ENCODE results near the gene SCO2.
"Not testable (repeated sequence)": the region's sequence is repeated elsewhere in the genome, so short reads cannot be mapped to it uniquely, and the experiment has no call there.

The SCO2 gene

DNA sequence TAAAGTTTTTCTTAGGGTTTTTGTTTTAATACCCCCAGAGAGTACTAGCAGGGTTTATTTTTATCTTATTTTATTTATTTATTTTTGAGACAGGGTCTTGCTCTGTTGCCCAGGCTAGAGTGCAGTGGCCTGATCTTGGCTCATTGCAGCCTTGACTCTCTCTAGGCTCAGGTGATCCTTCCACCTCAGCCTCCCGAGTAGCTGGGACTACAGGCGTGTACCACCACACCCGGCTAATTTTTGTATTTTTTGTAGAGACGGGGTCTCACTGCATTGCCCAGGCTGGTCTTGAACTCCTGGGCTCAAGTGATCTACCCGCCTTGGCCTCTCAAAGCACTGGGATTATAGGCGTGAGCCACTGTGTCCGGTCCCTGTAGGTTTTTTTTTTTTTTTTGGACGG, 5.2 kb downstream of the SCO2 start:
- not testable (repeated sequence) for DNase-seq (ENCODE audit: low spot score)

DNA sequence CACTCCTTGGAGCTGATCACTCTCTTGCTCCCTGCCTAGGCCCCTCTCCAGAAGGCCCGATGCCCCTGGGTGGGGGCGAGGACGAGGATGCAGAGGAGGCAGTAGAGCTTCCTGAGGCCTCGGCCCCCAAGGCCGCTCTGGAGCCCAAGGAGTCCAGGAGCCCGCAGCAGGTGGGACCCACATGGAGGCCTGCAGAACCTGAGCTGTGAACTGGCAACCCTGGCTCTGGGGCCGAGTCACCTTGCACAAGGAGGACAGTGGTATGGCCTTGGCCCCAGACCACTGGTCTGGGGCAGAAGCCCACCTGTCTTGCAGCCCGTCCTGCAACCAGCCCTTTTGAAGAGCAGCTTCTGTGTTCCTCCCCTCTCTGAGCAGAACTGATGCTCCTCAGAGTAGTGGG, 6.2 kb downstream of the SCO2 start:
- DNase-seq (ENCODE audit: low spot score) = no peak

DNA sequence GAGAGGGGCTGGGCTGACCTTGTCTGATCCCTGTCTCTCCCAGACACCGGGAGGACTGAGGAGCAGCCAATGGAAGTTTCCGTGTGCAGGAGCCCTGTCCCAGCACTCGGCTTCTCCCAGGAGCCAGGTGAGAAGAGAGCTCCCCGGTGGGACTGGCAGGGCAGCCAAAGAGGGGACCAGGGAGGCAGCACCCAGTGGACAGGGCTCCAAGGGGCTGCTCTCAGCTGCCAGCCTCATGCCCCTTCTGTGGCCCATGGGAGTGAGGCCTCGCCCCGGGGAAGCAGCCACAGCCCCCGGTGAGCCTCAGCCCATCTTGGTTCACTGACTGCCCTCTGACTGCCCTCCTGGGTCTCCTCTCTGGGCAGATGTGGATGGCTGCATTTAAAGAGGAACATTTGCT, 6.8 kb downstream of the SCO2 start:
- no peak for DNase-seq (ENCODE audit: low spot score)

DNA sequence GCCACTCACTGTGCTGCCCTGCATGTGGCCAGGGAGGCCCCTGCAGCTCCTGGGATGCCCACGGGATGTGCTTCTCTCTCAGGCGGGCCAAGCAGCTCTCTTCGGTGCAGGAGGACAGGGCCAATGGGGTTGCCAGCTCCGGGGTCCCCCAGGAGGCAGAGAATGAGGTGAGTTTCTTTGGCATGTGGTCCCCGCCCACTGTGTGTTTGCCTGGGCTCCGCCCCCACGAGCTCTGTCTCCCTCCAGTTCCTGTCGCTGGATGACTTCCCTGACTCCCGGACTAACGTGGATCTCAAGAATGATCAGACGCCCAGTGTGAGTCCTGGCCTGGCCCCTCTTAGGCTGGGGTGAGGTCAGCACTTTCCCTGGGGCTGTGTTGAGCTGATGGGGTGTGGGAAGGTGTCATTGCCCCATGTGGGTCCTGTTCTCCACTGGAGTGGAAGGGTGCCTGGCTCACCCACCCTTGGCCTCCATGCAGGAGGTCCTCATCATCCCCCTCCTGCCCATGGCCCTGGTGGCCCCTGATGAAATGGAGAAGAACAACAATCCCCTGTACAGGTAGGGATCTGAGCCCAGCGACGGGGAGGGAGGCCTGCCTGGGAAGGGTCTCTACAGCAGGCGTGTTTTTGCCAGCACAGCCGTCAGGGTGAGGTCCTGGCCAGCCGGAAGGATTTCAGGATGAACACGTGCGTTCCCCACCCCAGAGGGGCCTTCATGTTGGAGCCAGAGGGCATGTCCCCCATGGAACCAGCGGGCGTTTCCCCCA, 7.7 kb downstream of the SCO2 start:
- no peak for DNase-seq (ENCODE audit: low spot score)

DNA sequence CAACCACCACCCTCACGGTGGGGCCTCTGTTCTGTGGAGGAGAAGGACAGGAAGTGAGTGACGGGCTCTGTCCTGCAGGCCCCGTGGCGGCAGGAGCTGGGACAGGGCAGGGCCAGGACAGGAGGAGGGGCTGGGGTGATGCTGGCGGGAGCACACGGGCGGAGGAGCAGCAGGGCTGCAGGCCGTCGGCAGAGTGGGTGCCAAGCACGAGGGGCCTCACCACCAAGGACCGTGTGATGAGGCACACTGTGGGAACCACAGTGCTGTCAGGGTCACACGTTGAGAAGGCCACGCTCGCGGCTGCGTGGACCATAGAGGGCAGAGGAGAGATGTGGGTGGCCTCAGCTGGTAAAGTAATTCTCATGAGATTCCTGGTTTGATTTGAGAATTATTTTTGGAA, 8.5 kb downstream of the SCO2 start:
- DNase-seq (ENCODE audit: low spot score) = no peak

DNA sequence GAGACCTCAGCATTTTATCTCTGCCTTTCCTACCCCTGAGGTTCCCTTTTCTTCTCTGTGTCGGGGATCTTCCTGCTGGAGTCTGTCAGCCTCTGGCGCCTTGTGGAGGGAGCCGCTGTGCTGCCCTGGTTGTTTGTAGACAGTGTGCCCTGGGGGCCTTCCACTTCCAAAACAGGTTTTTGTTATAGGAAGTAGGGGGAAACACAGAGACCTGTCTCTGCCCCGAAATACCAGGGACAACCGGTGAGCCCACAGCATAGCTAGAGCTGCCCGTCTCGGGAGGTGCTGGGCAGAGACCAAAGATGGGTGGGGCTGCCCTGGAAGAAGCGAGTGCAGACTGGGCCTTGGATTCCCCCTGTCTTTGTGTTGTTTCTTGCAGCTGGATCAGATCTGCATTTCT, 9.3 kb downstream of the SCO2 start:
- no peak for DNase-seq (ENCODE audit: low spot score)

DNA sequence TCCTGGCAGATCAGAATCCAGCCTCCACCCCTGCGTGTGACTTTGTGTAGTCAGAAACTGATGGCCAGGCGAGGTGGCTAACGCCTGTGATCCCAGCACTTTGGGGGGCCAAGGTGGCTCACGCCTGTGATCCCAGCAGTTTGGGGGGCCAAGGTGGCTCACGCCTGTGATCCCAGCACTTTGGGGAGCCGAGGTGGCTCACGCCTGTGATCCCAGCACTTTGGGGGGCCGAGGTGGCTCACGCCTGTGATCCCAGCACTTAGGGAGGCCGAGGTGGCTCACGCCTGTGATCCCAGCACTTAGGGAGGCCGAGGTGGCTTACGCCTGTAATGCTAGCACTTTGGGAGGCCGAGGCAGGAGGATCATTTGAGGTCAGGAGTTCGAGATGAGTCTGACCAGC, 12.2 kb downstream of the SCO2 start:
- no peak for DNase-seq (ENCODE audit: low spot score)

DNA sequence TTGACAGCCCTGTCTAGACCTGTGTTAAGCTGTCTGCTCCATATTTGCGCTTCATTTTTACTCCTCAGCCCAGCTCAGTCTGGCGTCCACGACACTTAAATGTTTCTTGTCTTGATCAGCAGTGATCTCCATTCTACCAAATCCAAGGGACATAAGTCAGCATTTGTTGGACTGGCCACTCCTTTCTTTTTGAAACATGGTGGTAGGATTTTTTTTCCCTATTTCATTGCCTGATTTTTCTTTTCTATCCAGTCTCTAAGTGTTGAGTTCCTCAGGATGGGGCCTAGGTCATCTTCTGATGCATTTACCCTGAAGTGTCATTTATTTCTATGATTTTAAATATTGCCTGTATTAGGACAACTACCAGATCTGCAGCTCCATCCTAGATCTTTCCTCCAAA, 16.5 kb downstream of the SCO2 start:
- no peak for DNase-seq (ENCODE audit: low spot score)

DNA sequence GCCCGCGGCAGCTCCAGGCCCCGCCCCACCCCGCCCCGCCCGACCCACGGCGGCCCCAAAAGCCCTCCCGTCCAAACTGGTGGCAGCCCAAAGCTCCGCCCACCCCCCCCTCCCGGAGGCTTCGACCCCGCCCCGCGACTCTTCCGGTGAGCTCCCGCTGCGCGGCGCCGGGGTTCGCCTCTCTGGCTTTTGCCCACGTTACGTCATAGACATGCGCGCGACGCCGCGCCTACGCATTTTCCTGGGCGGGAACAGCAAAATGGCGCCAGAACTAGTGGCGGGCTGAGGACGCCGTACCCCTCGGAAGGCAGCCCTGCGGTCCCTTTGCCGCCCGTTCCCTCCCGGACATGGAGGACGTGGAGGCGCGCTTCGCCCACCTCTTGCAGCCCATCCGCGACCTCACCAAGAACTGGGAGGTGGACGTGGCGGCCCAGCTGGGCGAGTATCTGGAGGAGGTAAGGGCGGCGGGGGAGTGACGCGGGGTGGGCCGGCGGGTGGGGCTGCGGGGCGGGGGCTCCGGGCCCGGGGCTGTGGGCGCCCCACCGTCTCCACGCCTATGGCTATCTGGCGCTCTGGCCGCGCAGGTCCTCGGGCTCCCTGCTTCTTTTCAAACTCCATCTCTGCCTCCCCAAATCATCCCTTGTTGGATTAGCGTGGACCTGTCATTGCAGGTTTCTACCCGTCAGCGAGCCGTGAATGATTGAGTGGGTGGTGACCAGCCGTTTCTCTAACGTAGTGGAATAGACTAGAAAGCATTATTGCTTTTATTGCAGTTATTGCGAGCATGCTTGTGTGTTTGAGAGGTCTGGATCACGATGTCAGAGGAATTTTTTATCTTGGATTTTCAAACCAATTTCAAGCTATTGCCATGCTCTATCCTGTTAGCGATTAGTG, 17.2 kb downstream of the SCO2 start, which contains the start of gene NCAPH2:
TSS of gene NCAPH2 (plus strand) at position 234 of the 894 bp plus-strand sequence. CDS start at position 348, 114 bp downstream.
- DNase-seq (ENCODE audit: low spot score) = peak; percentile 99

DNA sequence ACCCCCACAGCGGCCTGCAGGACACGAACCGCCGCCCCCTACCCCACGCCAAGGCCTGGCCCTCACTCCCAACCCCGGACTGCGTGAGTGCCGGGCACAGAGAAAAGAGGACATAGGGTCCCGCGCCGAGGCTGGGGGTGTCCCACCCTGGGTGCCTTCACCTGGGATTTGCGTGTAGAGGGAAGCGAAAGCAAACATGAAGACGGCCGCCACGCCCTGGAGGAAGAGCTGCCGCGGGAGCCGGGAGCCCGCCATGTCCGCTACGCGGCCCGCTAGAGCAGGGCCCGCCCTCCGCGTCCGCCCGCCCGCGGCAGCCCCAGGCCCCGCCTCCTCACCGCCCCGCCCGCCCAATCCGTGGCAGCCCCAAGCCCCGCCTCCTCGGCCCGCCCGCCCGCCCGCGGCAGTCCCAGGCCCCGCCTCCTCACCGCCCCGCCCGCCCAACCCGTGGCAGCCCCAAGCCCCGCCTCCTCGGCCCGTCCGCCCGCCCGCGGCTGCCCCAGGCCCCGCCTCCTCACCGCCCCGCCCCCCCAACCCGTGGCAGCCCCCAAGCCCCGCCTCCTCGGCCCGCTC, 17.9 kb downstream of the SCO2 start, which contains the start of gene LMF2:
TSS of gene LMF2 (minus strand) at position 282 of the 570 bp plus-strand sequence. CDS start at position 255, 27 bp downstream.
- peak; percentile 93 for DNase-seq (ENCODE audit: low spot score)

DNA sequence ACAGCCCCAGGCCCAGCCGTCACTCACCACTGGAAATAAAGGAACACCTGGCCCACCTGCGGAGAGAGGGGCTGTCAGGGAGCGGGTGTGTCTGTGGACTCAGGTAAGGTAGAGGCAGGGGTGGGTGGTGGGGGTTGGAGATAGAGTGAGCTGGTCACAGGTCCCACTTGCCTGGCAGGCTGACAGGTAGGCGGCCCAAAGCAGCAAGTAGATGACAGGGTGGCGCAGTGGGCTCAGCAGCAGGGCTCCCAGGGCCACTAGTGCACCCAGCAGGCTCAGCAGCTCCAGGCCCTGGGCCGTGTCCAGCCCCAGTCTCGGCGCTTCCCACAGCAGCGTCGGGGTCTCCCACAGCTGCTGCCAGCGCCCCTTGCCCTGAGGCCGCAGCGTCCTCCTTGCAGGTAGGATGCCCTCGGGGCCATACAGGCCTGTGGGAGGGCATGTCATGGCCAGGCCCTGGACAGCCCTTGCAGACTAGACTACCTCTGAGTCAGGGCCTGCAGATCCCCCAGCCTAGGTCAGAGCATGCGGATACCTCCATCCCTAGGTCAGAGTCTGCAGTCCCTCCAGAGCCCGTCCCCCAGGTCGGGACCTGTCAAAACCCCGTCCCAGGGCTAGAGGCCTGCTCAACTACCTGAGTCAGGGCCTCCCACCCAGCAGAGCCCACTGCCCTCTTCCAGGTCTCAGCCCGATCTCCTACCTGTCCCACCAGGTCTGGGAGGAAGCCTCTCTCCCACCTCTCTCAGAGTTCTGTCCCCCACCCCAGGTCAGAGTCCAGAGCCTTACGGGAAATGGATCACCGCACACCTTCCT, 18.6 kb downstream of the SCO2 start:
- no peak for DNase-seq (ENCODE audit: low spot score)

DNA sequence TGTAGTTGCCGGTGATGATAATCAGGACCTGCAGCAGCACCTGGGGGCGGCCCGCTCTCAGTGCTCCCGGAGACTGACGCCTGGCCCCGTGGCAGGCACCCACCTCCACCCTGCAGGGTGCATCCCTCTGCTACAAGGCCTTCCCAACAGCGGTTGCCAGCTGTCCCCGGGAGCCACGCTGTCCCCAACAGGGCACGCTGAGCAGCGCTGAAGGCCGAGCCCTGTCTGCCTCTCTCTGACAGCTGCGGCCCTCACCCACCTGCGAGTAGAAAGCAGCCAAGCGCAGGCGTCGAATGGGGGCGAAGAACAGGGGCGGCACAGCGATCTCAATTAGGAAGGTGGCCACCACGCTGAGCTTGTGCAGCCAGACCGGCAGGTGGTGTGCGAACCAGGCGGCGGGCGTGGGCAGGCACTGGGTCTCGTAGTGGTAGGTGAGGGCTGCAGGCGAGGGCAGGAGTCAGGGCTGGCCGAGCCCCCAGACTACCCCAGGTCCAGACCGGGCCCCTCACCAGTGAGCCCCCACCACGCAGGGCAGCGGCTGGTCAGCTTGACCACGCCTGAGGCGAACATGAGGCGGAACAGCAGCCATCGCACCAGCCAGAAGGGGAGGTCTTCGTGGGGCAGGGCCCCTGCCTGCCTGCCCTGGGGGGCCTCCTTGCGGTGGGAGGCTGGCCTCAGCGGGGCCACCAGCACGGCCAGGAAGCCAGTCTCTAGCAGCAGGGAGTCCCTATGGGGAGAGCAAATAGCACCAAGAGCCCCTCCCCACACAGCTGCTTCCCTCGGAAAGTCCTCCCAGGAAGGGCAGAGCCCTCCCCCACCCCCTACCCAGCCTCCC, 19.4 kb downstream of the SCO2 start:
- DNase-seq (ENCODE audit: low spot score) = no peak

DNA sequence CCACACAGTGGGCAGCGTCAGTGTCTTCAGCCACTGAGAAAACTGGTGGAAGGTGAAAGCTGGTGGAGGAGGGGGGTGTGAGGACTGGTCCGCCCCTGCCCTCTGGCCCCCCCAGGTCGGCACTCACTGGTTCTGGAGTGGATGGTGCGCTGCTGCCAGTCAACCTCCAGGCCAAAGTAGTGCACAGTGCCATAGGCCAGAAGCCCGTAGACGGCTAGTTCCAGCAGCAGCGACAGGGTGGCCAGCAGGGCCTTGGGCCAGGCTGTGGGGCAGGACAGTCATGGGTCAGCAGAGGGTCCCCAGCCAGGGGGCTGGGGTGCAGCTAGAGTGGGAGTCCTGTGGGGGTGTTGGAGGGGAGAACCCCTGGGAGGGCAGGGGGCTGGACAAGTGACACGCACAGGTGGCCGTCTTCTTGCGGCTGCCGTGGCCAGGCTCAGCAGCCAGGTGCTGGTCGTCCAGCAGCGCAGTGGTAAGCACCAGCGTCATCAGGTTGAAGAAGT, 20.1 kb downstream of the SCO2 start:
- DNase-seq (ENCODE audit: low spot score) = no peak

DNA sequence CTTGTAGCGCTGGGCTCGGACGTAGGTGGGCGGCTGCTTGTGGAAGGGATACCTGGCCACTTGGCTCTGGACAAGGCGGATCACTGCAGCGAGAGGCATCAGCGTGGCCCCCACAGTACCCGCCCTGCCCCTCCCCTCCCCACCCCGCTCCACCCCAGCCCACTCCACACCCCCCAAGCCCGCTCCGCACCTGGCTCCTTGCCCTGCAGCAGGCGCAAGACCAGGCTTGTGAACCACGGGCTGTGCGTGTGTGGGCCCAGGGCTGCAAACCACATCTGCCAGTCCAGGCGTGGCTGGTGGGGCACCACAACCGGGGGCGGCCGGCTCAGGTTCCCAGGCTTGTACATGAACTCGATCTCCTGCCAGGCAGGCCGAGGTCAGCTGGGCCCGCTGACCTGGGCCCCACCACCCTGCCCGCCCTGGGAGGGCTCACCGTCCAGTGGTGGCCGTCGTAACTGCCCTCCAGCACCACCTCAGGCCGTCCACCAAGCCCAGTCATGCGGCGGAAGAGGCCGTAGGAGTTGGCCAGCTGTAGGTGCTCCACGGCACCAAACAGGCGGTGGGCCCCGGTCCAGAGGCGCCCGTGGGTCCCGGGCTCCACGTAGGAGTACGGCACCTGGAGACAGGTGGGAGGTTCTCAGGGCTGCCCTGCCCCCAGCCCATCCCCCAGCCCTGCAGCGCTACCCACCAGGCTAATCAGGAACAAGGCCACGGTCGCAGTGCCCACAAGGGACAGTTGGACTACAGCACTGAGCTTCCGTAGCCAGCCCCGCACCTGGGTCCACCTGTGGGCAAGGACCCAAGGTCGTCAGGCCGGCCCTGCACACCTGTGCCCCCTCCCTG, 20.8 kb downstream of the SCO2 start:
- no peak for DNase-seq (ENCODE audit: low spot score)

DNA sequence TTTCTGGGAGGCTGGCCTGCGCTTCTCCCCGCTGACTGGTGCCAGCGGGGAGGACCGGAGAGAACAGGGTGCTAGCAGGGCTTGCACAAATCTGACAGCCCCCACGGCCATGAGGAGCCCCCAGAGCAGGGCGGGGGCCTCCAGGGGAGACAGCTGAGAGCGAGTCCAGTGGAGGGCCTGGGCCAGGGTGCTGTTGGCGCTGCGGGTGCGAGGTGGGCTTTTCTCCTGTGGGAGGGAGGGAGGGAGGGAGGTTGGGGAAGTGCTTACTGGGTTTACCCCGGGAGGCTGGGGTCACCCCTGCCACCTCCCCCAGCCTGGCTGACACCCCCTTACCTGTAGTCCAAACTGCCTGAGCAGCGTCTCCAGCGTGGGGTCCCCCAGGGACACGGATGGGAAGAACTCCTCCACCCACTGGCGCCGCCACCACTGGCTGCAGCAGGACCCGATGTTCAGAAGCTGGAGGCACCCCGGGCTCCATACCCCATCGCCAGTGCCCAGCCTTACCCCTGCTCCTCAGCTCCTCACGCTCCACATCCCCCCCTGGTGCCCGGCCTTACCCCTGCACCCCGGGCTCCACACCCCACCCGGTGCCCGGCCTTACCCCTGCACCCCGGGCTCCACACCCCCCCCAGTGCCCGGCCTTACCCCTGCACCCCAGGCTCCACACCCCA, 21.8 kb downstream of the SCO2 start:
- DNase-seq (ENCODE audit: low spot score) = no peak

DNA sequence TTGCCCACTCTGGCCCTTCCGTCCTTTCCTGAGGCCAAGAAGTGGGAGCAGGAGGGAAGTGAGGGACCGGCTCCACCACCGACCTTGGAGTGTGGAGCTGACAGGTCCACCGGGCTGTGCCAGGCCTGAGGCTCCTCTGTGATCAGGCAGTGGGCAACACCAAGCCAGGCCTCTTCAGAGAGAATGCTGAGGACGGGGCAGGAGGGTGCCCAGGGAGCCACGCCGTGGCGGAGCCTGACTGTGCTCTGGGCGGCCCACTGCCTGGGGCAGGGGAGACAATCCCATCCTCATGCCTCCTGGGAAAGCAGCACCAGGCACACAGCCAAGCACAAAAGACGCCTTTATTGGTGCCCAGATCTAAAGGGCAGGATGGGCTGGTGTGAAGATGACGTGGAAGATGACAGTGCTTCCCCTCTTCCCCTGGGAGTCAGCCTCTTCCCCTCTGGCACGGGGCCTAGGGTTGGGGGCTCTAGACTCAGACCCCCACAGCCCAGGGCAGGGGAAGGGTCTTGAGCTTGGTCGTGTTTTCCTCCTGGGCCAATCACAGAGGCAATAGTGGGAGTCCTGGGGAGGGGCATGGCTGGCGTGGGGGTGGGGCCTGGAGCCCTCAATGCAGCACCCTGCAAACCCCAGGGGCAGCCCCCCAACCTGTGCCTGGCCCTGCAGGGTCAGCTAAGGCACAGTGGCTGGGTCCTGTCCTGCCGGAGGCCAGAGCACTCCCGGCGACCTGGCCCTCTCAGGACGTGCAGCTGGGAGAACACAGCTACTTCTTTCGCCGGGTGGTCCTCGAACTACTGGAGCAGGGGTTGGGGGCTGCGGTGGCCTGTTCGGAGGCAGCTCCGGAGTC, 22.5 kb downstream of the SCO2 start:
- no peak for DNase-seq (ENCODE audit: low spot score)

DNA sequence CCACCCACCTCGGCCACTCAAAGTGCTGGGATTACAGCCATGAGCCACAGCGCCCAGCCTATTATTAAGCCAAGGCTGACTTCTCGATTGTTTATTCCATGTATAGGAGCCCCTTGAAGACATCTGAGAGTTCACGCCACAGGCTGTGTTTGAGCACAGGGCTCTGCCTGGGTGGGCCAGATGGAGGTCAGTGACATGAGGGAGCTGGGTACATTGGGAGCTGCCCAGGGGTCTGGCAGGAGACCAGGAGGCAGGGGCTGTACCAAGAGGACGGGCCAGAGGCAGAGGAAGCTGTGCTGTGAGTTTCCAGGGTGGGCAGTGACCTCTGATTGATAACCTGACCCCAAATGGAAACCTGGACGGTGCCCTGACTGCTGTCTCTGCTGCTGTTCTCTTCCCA, 23.3 kb downstream of the SCO2 start:
- no peak for DNase-seq (ENCODE audit: low spot score)

DNA sequence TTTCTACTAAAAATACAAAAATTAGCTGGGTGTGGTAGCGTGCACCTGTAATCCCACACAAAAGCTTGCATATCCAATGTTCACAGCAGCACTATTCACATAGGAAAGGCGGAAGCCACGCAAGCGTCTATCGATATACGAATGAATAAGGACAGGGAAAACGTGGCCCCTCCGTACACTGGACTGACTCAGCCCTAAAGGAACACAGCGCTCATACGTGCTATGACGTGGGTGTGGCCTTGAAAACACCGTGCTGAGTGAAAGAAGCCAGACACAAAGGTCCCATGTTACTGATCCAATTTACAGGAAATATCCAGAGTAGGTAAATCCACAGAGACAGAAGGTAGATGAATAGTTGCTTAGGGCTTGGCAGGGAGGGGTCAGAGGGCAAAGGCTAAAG, 24.9 kb downstream of the SCO2 start:
- DNase-seq (ENCODE audit: low spot score) = no peak

Data from HuH-7 (cell line).